Epidermal melanocyte (primary cell): ENCODE data around the gene CFAP206.

ENCODE experiments used
- DNase-seq: peaks from one replicate; pipeline ENCODE4 v3.0.0; 2011; ENCODE audit warnings: low spot score; ENCODE audit not compliant: insufficient read length

The CFAP206 gene, protein sequence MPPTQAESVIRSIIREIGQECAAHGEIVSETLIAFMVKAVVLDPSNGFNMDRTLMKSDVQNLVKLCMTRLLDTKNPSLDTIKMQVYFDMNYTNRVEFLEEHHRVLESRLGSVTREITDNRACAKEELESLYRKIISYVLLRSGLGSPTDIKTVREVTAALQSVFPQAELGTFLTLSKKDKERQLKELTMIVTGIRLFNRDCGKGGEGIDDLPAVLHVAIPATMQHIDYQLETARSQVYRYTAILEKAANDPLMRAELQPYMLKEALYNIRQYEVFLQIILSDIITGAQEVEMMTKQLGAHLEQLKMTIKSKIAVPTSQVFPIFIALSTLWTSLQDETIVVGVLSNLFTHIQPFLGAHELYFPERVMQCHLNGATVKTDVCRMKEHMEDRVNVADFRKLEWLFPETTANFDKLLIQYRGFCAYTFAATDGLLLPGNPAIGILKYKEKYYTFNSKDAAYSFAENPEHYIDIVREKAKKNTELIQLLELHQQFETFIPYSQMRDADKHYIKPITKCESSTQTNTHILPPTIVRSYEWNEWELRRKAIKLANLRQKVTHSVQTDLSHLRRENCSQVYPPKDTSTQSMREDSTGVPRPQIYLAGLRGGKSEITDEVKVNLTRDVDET

DNA sequence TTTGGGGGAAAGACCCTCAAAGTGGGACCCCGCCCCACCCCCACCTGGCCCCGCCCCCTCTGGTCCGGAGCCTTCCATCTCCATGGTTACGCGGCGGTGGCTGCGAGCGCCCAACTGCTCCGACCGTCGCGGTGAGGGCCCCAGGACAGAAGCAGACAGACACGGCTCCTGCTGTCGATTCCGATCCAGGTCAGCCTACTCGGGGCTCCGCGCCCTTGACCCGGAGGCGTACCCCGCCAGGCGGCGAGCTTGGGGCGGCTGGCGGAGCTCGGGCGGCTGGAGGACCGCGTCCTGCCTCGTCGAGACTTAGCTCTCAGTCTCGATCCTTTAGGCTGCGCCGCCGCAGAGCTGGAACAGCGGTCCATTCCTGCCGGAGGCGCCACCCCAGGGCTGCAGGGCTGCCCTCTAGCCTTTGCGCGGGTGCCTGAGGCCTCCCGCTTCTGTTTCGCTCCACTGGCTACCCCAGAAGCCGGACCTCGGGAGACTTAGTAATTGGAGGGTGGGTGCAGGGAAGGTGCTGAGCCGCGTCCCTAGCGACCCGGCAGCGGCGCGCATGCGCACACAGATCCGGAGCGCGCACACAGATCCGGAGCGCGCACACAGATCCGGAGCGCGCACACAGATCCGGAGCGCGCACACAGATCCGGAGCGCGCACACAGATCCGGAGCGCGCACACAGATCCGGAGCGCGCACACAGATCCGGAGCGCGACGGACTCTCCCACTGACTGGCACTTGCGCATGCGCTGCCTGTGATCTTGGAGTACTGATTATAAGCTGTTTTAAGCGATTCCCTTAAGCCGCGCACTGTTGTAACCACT, at the start of gene CFAP206:
Gene CFAP206 (plus strand): TSS at position 72 of the 820 bp plus-strand sequence. CDS start 1,868 bp downstream, outside the sequence.
- DNase-seq = peak; percentile 77

DNA sequence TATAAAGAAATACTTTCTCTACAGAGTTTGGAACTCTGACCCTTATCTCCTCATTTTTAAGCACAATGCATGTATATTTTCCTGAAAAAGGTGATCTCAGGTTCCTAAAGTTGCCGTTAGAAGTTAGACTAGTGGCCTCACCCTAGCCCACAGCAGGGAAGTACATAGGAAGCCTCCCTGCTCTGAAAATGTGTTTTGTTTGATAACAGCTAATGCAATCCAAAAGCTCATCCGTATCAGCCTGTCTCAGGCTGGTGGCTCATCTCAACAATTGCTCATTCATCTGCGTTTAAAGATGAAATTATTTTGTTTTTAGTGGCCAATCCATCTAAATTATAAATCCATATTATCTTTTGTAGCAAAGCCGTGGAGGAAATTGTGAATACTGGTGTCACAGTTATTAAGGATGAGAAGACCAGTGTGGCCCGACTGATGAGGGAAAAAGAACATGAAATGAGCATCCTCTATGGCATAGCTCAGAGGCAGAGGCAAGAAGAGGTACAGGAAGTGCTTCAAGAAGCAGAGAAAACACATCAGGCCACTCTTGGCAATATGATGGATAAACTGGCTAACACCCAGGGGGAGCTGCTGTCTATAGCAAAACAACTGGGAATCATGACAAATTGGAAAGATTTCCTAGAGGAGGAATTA, 43.0 kb upstream of the CFAP206 start:
- no peak for DNase-seq

DNA sequence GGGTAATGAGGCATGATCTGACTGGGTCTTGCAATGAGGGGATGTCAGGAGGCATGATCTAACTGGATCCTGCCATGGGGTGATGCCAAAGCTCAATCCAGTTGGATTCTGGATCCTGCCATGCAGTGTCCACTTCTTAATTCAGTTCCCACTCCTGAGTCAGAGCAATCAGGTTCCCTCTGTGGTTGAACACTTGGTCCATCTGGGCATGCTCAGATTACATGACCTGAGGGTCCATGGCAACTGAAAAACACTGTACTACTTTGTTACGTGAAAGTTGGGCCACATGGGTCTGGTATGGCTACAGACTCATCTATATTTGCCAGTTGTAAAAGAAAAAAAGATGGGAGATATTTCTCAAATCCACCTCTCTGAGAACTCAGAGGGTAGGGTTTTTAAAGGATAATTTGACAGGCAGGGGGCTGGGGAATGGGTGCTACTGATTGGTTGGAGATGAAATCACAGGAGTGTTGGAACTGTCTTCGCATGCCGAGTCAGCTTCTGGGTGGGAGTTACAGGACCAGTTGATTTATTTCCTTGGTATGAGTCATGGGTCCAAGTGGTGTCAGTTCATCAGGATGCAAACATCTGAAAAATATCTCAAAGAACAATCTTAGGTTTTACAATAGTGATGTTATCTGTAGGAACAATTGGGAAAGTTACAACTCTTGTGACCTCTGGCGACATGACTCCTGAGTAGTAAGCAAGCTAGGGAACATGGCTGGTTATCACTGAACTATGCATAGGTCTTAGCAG, 41.5 kb upstream of the CFAP206 start:
- DNase-seq = no peak

DNA sequence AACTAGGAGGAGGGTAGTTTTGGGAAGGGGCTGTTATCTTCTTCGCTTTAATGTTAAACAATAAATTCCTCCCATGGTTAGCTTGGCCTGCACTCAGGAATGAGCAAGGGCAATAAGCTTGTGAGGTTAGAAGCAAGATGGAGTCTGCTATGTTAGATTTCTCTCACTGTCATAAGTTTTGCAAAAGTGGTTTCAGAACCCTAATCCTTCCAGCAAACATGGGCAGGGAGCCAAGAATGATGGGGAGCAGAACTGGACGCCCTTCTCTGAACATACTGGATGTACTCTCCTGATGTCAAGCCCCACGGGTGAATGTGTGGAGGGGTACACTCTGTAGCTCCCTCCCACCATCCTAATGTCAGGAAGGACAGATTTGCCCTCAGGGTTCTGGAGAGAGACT, 40.9 kb upstream of the CFAP206 start:
- no peak for DNase-seq

DNA sequence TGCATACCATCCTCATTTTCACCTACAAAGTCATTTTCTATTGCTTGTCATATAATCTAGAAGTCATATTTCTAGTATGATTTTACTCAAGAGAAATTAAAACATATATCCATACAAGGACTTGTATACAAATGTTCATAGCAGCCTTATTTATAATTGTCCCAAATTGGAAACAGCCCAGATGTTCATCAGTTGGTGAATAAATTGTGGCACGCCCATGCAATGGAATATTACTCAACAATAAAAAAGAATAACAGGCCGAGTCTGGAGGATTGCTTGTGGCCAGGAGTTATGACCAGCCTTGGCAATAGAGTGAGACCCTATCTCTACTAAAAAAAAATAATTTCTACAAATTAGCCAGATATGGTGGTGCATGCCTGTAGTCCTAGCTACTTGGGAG, 34.4 kb upstream of the CFAP206 start:
- DNase-seq = no peak

DNA sequence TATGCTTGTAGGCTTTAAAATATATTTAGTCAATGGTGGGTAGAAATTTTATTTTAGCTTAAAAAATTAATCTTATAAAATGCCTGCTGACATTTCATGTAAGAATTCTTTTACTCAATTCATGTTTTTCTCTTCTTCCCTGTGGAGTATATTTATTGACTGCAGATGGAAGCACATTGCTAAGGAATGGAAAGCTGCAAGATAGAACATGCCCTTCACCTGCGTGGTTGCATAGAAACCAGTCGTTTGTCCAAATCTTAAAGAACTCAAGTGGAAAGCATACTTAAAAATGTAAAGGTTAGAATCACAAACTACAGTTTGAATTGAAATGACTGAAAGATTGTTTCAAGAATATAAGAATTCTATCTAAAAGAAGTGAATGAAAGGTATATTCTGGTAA, 32.5 kb upstream of the CFAP206 start:
- no peak for DNase-seq

DNA sequence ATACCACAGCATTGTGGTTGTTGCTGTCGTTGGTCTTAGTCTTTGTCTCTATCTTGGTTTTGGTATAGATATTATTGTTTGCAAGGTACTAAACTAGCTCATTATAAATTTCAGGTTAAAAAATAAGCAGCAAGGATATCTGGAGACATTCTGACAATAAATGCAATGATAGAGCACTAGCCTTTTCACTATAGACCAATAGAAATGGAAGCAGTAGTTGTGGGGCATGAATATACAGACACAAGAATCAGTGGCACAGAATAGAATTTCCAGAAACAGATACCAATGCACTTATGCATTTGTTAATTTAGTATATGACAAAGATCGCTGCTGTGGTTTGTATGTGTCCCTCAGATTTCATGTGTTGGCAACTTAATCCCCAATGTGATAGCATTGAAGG, 31.1 kb upstream of the CFAP206 start:
- DNase-seq = no peak

DNA sequence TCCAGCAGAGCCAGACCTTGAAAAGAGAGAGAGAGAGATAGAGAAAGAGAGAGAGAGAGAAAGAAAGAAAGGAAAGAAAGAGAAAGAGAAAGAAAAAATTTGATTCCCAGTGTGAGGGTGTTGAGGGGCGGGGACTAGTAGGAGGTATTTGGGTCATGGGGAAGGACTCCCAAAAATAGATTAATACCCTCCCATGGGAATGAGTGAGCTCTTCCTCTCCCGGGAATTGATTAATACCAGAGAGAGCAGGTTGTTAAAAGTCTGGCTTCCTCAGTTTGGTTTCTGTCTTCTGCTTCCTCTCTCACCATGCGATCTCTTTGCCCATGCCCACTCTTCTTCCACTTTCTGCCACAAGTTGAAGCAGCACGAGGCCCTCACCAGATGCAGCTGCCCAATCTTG, 28.8 kb upstream of the CFAP206 start:
- no peak for DNase-seq

DNA sequence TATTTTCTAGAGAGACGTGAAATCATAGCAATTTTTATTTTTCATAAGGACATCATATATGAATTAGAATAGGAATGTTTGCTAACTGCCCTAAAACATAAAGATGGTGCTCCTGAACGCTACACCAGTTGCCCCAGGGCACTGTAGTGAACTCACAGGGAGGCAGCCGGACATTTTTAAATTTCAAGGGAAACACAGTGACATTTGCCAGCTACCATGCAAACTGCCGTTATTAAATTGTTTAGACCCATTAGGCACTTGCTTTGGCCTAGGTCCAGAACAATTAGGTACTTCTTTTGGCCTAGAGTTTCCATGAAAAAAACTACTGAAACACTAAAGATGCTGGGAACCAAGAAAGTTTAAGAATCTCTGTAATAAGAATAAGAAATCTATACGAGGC, 24.9 kb upstream of the CFAP206 start:
- no peak for DNase-seq

DNA sequence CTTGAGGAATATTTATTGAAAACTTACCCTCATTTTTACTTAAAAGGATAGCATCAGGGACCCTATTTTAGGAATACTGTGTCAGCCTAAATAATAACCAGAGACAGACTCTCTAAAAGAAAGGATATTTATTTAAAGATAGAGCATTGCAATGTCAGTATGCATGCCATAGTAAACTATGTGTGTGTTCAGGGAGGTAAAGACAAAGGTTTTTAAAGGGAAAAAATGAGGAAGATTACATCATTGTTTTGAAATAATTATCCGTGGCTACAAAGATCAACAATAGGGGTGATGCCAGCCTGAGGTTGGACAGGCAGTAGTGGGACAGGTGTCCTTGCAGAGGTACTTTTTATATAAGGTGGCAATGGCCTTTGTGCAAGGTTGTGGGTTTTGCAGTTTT, 23.7 kb upstream of the CFAP206 start:
- DNase-seq = no peak

DNA sequence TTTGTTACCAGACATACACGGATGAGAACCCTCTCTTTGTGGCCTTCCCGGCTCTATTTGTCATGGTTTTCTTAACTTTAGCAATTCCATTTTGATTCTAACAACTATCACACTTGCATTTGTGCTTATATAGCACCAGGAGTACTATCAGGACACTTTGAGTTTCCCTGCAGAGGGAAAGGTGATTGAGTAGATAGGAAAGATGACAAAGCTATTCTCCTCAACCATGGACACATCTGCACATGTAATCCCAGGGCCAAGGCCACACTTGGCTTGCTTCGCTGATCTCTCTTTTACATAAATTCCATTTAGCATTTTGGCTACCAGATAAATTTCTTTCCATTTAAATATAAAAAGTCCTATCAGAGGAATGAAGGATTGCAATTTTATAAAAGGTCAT, 23.3 kb upstream of the CFAP206 start:
- DNase-seq = no peak

DNA sequence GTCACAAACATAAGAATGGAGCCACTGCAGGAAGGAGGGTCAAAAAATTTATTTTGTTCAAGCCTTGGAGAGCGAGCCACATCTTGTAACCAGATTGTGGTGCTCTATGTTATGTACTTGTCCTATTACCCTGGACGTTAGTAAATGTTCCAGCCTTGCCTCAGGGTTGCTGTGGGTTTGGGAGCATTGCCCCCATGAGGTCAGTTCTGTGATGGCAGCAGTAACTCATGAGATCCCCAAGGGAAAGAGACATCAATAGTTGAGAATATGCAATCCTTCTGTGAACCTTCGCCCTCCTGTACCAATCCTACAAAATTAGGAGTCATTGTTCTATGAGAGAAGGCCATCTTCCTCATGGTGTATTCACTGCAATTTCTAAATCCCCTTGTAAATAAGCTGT, 16.4 kb upstream of the CFAP206 start:
- DNase-seq = peak; percentile 29

DNA sequence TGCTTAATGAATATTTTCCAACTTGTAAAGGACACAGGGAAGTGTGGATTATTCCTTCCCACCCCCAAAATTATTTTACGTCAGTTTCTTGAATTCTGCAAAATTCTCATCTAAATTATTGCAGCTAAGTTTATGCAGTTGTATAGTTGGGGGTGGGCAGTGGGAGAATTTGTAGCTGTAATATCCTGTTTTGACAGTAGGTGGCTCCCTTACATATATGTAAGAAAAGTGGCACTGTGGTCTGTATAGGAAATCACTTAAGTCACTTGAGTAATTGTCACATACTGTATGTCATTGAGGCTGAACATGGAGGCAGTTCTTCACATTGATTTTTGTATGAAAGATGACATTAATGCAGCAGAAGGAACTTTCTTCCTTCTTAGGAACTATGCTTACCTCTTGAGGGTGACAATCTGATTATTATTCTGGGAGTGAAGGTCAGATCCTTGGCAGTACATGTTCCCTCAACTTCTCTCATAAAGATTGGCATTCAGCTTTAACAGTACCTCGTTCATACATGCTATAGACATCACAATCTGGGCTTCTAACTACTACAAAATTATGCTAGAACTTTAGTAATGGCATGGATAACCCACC, 14.6 kb upstream of the CFAP206 start:
- no peak for DNase-seq

DNA sequence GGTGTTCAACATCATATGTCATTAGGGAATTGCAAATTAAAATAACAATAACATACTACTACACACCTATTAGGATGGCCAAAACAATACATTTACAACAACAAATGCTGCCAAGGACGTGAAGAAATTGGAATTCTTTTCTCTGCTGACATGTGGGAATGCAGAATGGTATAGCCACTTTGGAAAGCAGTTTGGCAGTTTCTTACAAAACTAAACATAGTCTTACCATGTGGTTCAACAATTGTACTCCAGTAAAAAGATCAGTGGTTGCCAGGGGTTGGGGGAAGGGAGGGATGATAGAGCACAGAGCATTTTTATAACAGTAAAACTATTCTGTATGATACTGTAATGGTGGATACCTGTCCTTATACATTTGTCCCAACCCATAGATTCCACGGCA, 12.3 kb upstream of the CFAP206 start:
- no peak for DNase-seq

DNA sequence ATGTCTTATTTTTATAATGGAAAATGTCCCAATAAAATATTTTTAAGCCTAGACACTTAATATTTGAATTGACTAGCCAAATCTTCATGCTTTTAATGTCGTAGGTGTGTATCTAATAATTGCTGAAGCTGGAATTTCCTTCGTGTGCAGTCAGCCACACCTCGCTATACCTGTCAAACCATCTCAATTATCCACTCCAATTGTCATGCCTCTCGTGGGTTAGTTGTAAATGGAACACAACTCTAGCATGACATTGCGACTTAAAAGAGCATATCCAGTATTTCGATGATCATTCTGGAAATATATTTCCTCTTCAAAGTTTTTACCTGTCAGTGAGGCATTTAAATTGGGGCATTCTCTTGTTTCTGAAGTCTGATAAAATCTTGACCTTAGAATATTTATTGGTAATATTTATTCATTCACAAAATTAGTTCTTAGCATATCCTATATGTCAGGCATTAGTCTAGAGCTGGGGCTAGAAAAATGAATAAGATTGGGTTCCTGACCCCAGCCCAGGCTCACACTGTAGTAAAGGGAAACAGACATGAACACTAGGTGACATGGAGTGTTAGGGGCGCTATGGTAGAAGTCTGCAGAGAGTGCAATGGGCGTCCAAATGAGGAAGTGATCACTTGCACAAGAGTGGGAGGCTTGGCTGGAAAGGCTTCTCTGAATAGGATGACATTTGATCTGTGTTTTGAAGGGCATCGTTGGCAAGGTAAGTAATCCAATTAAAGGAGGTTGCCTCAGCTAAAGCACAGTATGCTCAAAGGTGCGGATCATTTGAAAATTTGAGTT, 11.0 kb upstream of the CFAP206 start:
- DNase-seq = no peak

DNA sequence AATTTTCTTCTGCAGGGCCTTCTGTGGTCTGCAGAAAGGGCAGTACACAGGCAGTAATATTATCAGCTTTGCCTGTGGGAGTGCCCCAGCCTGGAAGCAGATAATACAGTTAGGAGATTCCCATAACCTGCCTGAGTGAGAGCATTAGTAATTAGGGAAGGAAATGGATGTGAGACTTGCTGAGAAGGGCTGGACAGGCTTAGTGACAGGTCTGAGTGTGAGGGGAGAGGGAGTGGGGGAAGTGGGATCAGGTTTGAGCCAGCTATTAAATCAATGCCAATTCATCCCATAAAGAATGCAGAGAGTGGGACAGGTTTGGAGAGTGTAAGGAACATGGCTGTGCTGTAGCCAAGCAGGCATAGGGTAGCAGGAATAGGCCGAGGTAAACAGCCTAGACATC, 10.1 kb upstream of the CFAP206 start:
- DNase-seq = no peak

DNA sequence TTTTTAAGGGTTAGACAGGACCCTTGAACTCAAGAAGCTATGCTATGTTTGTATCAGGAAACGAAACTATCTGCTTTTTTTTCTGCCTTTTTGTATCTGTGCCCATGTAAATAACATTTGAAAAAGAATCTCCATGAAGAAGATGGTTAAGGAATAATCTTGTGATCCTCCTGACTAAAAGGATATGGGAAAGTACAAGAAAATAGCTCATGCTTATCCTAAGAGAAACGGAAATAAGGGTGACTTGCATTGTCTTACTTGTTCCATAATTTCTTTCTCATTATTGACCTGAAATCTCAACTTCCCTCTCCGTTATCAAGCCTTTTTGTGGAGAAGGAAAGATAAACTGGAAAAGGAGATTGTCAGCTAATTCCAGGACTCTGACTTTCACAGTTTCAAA, 5.9 kb upstream of the CFAP206 start:
- DNase-seq = no peak

DNA sequence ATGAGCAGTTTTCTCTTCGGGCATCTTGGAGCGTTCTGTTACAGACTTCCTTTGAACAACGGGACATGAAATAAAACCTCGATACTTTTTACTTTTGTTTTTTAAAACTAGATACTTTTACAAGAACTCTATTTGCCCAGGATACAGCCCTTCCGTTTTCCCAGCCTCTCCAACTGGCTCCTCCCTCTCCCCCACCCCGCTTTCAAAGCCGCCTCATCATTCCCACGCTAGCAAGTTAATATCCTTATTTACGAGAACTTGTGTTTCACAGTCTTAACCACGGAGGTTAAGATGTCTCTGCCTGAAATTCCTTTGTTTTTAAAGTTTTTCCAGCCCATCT, 241 bp upstream of the CFAP206 start:
- DNase-seq = no peak

DNA sequence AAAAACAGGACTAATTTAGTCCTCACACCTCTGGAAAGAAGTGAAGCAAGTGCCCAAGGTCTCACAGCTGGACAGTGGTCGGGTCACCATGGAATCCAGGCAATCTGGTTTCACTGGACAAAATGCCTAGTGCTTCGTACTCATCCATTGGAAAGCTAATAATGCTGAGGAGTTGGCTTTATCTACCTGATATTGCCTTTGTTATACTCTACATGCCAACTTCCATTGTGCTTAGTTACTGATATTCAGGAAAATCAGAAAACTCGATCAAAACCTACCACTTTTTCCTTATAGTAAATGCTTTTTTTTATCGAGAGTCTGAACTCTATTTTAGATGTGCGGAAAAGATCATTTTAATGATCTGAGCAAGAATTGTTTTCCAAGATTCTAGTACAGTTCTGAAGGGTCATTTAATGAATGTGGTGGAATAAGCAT, 966 bp downstream of the CFAP206 start:
- DNase-seq = no peak

DNA sequence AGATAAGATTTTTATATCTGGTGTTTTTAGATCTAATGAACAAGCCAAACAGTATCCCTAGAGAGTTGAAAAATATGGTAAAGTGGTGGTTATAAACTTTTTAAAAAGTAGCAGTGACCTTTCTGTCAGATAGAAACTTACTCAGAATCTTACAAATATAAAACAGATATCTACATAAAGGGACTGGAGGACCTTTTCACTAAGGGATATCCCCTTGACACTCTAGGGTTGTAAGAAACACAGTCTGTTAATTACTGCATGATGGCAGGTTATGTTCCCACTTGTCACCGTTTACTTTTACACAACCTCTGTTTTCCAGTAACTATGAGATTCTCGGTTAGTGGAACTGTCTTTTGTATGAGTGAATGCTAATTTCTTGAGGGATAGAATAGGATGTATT, 11.5 kb downstream of the CFAP206 start:
- no peak for DNase-seq
